Smooth muscle cell (in vitro differentiated cells): Measurements from ENCODE around the gene C2CD3. TPM values are rescaled to one million over a fixed set of nuclear protein-coding genes. Genes with fewer than 3 reads are reported as not detected.

Experiments
- DNase-seq: peaks from one replicate; lab custom pipeline; 2025; ENCODE audit not compliant: unreplicated experiment; lab: John Stamatoyannopoulos, UW
- H2AFZ ChIP-seq: fragments of 200-600 bp; sonication (generic); 2 replicates; pipeline ENCODE4 v1.6.0; 2016; ENCODE audit warnings: antibody characterized with exemption, low read depth, mild to moderate bottlenecking
- H3F3A ChIP-seq: fragments of 200-600 bp; sonication (generic); 2 replicates; pipeline ENCODE4 v1.6.0; 2017; ENCODE audit warnings: antibody characterized with exemption, low read depth
- H3K27ac ChIP-seq: fragments of 200-600 bp; sonication (generic); 2 replicates; pipeline ENCODE4 v1.5.1; 2016; ENCODE audit warnings: low read depth, mild to moderate bottlenecking
- H3K27me3 ChIP-seq: fragments of 200-600 bp; sonication (generic); 2 replicates; pipeline ENCODE4 v1.6.1; 2016; ENCODE audit warnings: low read depth, mild to moderate bottlenecking
- H3K36me3 ChIP-seq: fragments of 200-600 bp; sonication (generic); 2 replicates; pipeline ENCODE4 v1.5.1; 2016; ENCODE audit warnings: low read depth
- H3K4me1 ChIP-seq: fragments of 200-600 bp; sonication (generic); 2 replicates; pipeline ENCODE4 v1.5.1; 2016; ENCODE audit warnings: low read depth
- H3K4me2 ChIP-seq: fragments of 200-600 bp; sonication (generic); 2 replicates; pipeline ENCODE4 v1.6.0; 2016; ENCODE audit warnings: mild to moderate bottlenecking
- H3K4me3 ChIP-seq: fragments of 200-600 bp; sonication (generic); 2 replicates; pipeline ENCODE4 v1.5.1; 2016; ENCODE audit warnings: mild to moderate bottlenecking
- H3K79me2 ChIP-seq: fragments of 200-600 bp; sonication (generic); 2 replicates; pipeline ENCODE4 v1.6.0; 2016; ENCODE audit warnings: low read depth, mild to moderate bottlenecking
- H3K9ac ChIP-seq: fragments of 200-600 bp; sonication (generic); 2 replicates; pipeline ENCODE4 v1.6.0; 2016; ENCODE audit warnings: low read depth
- H3K9me3 ChIP-seq: fragments of 200-600 bp; sonication (generic); replicated peaks from 2 replicates; pipeline ENCODE4 v1.5.1; 2016; ENCODE audit warnings: low read depth
- H4K20me1 ChIP-seq: fragments of 200-600 bp; sonication (generic); 2 replicates; pipeline ENCODE4 v1.6.0; 2016; ENCODE audit warnings: low read depth
- WGBS: methylation state at CpG from one replicate; pipeline ENCODE4 v1.1.7; 2016; ENCODE audit warnings: low lambda C conversion rate; 5-methylcytosine and 5-hydroxymethylcytosine counted together
- polyA plus RNA-seq: library from polyadenylated mRNA; unstranded; fragments of >200 nt; fragmentation: Nextera tagmentation; extraction: Ambion mirVana; gene quantifications from 2 replicates; pipeline ENCODE4 v1.2.1, GENCODE V29; 2016
- total RNA-seq: library from RNA; depleted of rRNA; stranded (reverse); fragments of >200 nt; gene quantifications from 2 replicates; pipeline ENCODE4 v1.2.3, GENCODE V29; 2014
- TF ChIP-seq, protein P1 (sequence below): fragments of 200-600 bp; sonication (generic); IDR thresholded peaks from 2 replicates; pipeline ENCODE4 v1.5.1; 2017; ENCODE audit warnings: borderline replicate concordance, mild to moderate bottlenecking, antibody characterized with exemption; ENCODE audit not compliant: insufficient read depth, poor library complexity, severe bottlenecking

Gene C2CD3
- total and polyA plus RNA-seq, 2 experiments from 2014 or later: 4.9 to 24.1 TPM

DNA sequence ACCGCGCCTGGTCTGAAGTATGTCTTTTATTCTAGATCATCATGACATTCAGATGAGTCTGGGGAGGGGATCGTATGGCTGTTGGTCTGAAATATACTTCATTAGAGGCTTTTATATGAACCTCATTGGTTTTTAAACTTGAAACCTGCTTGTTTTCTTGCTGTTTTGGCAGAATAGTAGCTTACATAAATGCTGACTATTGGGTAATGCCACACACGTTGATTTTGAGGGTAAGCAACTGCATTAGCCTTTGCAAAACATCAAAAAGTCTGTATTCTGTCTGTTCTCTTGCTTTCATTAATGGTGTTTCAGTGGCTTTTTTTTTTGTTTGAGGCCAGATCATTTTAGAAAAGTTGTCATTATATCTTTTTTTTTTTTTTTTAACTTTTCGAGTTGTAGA lies 14.5 kb upstream of the C2CD3 start:
- Histone ChIP-seq H4K20me1 (peaks cover 90% of the 10 kb centered on the region), H3K4me2 (no peak overlapping the region), H3K27me3 (no peaks in the 10 kb centered on the region), H3K36me3 (no peaks in the 10 kb centered on the region), H3K9me3 (no peaks in the 10 kb centered on the region), H3K9ac (no peak overlapping the region), H3K27ac (no peak overlapping the region), H3F3A (no peaks in the 10 kb centered on the region), H3K4me1 (no peaks in the 10 kb centered on the region), H3K79me2 (peaks cover 79% of the 10 kb centered on the region), H3K4me3 (no peak overlapping the region), H2AFZ (no peak overlapping the region)
- TF ChIP-seq, protein P1, sequence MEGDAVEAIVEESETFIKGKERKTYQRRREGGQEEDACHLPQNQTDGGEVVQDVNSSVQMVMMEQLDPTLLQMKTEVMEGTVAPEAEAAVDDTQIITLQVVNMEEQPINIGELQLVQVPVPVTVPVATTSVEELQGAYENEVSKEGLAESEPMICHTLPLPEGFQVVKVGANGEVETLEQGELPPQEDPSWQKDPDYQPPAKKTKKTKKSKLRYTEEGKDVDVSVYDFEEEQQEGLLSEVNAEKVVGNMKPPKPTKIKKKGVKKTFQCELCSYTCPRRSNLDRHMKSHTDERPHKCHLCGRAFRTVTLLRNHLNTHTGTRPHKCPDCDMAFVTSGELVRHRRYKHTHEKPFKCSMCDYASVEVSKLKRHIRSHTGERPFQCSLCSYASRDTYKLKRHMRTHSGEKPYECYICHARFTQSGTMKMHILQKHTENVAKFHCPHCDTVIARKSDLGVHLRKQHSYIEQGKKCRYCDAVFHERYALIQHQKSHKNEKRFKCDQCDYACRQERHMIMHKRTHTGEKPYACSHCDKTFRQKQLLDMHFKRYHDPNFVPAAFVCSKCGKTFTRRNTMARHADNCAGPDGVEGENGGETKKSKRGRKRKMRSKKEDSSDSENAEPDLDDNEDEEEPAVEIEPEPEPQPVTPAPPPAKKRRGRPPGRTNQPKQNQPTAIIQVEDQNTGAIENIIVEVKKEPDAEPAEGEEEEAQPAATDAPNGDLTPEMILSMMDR: no peak
- 90% methylated on average over 5 of the region's 5 CpGs for WGBS
- DNase-seq: no peak

DNA sequence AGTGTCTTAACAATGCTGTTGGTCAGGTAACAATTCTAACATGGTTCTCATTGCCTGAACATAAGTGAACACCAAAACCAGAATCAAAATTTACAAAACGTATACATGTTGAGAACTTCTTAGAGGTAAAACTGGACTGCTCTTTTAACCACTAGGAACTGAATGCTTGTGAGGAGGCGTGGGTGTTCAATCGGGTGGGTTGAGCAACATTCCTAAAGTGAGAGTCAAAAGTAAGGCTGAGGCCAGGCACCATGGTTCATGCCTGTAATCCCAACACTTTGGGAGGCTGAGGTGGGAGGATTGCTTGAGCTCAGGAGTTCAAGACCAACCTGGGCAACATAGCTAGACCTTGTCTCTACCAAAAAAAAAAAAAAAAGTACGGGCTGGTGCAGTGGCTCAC lies 11.8 kb upstream of the C2CD3 start:
- Histone ChIP-seq H3K79me2 (peaks cover 78% of the 10 kb centered on the region), H3K4me2 (no peak overlapping the region), H3K4me3 (no peak overlapping the region), H3K27ac (peak overlapping the region; percentile 2), H4K20me1 (peaks cover 91% of the 10 kb centered on the region), H3K4me1 (no peaks in the 10 kb centered on the region), H3K27me3 (no peaks in the 10 kb centered on the region), H3K9me3 (no peaks in the 10 kb centered on the region), H3K9ac (no peak overlapping the region), H3F3A (no peaks in the 10 kb centered on the region), H2AFZ (no peak overlapping the region), H3K36me3 (no peaks in the 10 kb centered on the region)
- TF ChIP-seq, protein P1: no peak
- no peak for DNase-seq
- 79% methylated on average over 4 of the region's 4 CpGs for WGBS

DNA sequence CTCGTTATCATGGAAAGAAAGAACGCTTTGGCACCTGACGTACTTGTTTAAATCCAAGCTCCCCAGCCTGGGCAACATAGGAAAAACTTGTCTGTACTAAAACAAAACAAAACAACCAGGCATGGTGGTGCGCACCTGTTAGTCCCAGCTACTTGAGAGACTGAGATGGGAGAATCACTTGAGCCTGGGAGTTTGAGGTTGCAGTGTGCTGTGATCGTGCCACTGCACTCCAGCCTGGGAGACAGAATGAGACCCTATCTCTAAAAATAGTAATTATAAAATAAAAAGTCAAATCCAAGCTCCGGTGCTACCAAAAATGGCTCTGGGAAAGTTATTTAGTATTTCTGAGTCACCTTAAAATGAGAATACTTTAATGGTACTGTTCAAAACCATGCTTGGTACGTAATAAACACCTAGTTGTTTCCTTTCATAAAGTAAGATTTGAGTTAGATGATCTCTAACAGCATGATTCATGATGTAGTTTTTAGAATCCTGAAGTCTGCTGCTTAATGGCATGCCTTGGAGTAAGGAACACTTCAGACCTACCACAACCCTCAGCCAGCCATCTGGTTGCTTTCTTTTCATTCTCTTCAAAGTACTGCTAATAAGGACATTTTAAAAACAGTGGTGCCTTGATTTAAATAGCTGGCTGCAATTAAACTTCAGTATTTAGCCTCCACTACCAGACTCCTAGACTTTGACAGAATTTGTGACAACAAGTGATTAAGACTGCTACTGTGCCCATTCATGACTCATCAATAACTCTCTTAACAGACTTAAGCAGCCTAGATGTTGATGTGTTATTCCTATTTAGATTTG lies 8.6 kb upstream of the C2CD3 start:
- no peak for DNase-seq
- Histone ChIP-seq H3F3A (no peaks in the 10 kb centered on the region), H3K4me2 (no peak overlapping the region), H3K79me2 (peaks cover 82% of the 10 kb centered on the region), H3K4me3 (no peak overlapping the region), H3K9ac (no peak overlapping the region), H3K9me3 (no peaks in the 10 kb centered on the region), H3K27me3 (no peaks in the 10 kb centered on the region), H3K36me3 (no peaks in the 10 kb centered on the region), H3K4me1 (peaks cover 4% of the 10 kb centered on the region), H3K27ac (peak overlapping the region; percentile 23), H4K20me1 (peaks cover 81% of the 10 kb centered on the region), H2AFZ (no peak overlapping the region)
- TF ChIP-seq, protein P1: no peak
- WGBS: 90% methylated on average over 7 of the region's 7 CpGs

DNA sequence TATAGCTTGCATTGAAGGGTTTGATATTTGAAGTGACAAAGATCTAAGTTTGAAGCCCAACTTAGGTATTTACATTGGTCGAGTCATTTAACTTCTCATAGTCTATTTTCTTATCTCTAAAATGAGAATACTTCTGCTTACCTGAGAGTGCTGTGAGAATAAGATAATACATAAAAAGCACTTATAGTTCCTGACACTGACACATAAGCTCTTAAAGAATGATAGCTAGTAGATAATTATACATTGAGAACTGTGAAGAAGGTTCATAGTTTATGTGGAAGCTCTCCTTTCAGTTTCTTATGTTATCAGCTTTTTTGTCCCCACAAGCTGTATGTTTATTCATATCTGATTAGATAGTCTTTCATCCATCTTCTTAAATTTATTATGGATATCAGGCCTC lies 5.1 kb upstream of the C2CD3 start:
- Histone ChIP-seq H3K27me3 (no peaks in the 10 kb centered on the region), H4K20me1 (peaks cover 59% of the 10 kb centered on the region), H3K9ac (no peak overlapping the region), H3K4me3 (no peak overlapping the region), H3F3A (no peaks in the 10 kb centered on the region), H3K27ac (no peak overlapping the region), H3K79me2 (peaks cover 85% of the 10 kb centered on the region), H3K4me2 (no peak overlapping the region), H3K4me1 (peaks cover 23% of the 10 kb centered on the region), H3K9me3 (no peaks in the 10 kb centered on the region), H3K36me3 (no peaks in the 10 kb centered on the region), H2AFZ (no peak overlapping the region)
- 91% methylated on average over 1 of the region's 1 CpG for WGBS
- TF ChIP-seq, protein P1: no peak
- DNase-seq: no peak
